ENCODE measurements around the gene GMDS. TPM values are rescaled to one million over a fixed set of nuclear protein-coding genes. Genes with fewer than 3 reads are reported as not detected.

Gene GMDS
- total and polyA plus RNA-seq, 2 of the 8 experiments (the other 6 are each of a cell fraction or from before 2014, with no cell fraction given), result 16.8 to 50.0 TPM

- TF ChIP-seq BCL11A (IDR thresholded peaks at IDR 0.05; ENCODE audit: low read depth in 2 of 2, low read length in 2 of 2) (no peak), RBBP5 (IDR thresholded peaks at IDR 0.05; ENCODE audit: borderline replicate concordance, low read depth, low read length) (no peak), SP2 (IDR thresholded peaks at IDR 0.05; ENCODE audit: low read length) (no peak), CREB1 (IDR thresholded peaks at IDR 0.05) (no peak), KDM1A (IDR thresholded peaks at IDR 0.05; ENCODE audit: borderline replicate concordance, low read length) (no peak)
Observed at GRCh38 chr6:2247664-2248063, 2.3 kb upstream of the GMDS start (continued).
